Trophoblast cell (in vitro differentiated cells and primary cell): Measurements from ENCODE around the gene SPRTN.
A peak's percentile ranks its signal among the peaks of the same experiment; 100 is the strongest.

Source experiments
- DNase-seq, 2 donors: peaks; one replicate each; pipeline ENCODE4 v3.0.0-alpha.2; 2016
- H2AFZ ChIP-seq: 2 replicates; pipeline ENCODE4 v1.6.1; 2013; ENCODE audit warnings: low read length, moderate library complexity, mild to moderate bottlenecking; ENCODE audit not compliant: insufficient read depth, poor library complexity
- H2AK5ac ChIP-seq: 2 replicates; pipeline ENCODE4 v1.6.1; 2013; ENCODE audit warnings: mild to moderate bottlenecking, low read length
- H2BK120ac ChIP-seq: 2 replicates; pipeline ENCODE4 v1.6.1; 2013; ENCODE audit warnings: low read length, mild to moderate bottlenecking, moderate library complexity; ENCODE audit not compliant: insufficient read depth, poor library complexity
- H2BK12ac ChIP-seq: 2 replicates; pipeline ENCODE4 v1.6.1; 2013; ENCODE audit warnings: mild to moderate bottlenecking, low read length, moderate library complexity
- H2BK5ac ChIP-seq: 2 replicates; pipeline ENCODE4 v1.6.1; 2013; ENCODE audit warnings: low read length, low read depth, moderate library complexity, mild to moderate bottlenecking; ENCODE audit not compliant: poor library complexity
- H3K14ac ChIP-seq: 2 replicates; pipeline ENCODE4 v1.6.1; 2013; ENCODE audit warnings: mild to moderate bottlenecking, low read length
- H3K18ac ChIP-seq: 2 replicates; pipeline ENCODE4 v1.6.1; 2013; ENCODE audit warnings: mild to moderate bottlenecking, low read length
- H3K23ac ChIP-seq: 2 replicates; pipeline ENCODE4 v1.6.1; 2013; ENCODE audit warnings: low read length
- H3K27ac ChIP-seq: 2 replicates; pipeline ENCODE4 v1.5.1; 2013; ENCODE audit warnings: low read depth, mild to moderate bottlenecking, inconsistent platforms, low read length, moderate library complexity
- H3K27me3 ChIP-seq: 2 replicates; pipeline ENCODE4 v1.6.1; 2013; ENCODE audit warnings: inconsistent platforms, mild to moderate bottlenecking, low read length, moderate library complexity; ENCODE audit not compliant: insufficient read depth
- H3K36me3 ChIP-seq, 2 experiments: 1 replicate in 1 of 2; 2 replicates in 1 of 2; pipeline ENCODE4 v1.6.1; 2013; ENCODE audit warnings: low read length in 2 of 2, mild to moderate bottlenecking in 2 of 2, moderate library complexity in 1 of 2; ENCODE audit not compliant: insufficient read depth in 2 of 2, control insufficient read depth in 1 of 2
- H3K4ac ChIP-seq: 2 replicates; pipeline ENCODE4 v1.6.1; 2013; ENCODE audit warnings: low read depth, mild to moderate bottlenecking, low read length, moderate library complexity
- H3K4me1 ChIP-seq, 2 experiments: 1 replicate in 1 of 2; 2 replicates in 1 of 2; pipeline ENCODE4 v1.6.1; 2013; ENCODE audit warnings: low read length in 2 of 2, mild to moderate bottlenecking in 2 of 2, moderate library complexity in 1 of 2; ENCODE audit not compliant: insufficient read depth in 2 of 2, control insufficient read depth in 1 of 2
- H3K4me2 ChIP-seq: 2 replicates; pipeline ENCODE4 v1.6.1; 2013; ENCODE audit warnings: inconsistent platforms, mild to moderate bottlenecking, low read length, moderate library complexity
- H3K4me3 ChIP-seq: 2 replicates; pipeline ENCODE4 v1.5.1; 2013; ENCODE audit warnings: mild to moderate bottlenecking, low read depth, low read length, inconsistent platforms
- H3K79me1 ChIP-seq: one replicate; pipeline ENCODE4 v1.6.1; 2013; ENCODE audit warnings: low read length
- H3K79me2 ChIP-seq: 2 replicates; pipeline ENCODE4 v1.6.1; 2013; ENCODE audit warnings: low read length, mild to moderate bottlenecking; ENCODE audit not compliant: control insufficient read depth, insufficient read depth, poor library complexity
- H3K9ac ChIP-seq: 2 replicates; pipeline ENCODE4 v1.6.1; 2013; ENCODE audit warnings: mild to moderate bottlenecking, low read length
- H3K9me3 ChIP-seq: 2 replicates; pipeline ENCODE4 v1.6.1; 2013; ENCODE audit warnings: low read depth, mild to moderate bottlenecking, control low read depth, inconsistent platforms, low read length; ENCODE audit not compliant: insufficient read depth
- H4K12ac ChIP-seq: 2 replicates; pipeline ENCODE4 v1.6.1; 2013; ENCODE audit warnings: low read depth, mild to moderate bottlenecking, low read length, moderate library complexity
- H4K8ac ChIP-seq: 2 replicates; pipeline ENCODE4 v1.6.1; 2013; ENCODE audit warnings: low read depth, mild to moderate bottlenecking, low read length, moderate library complexity
- H4K91ac ChIP-seq: one replicate; pipeline ENCODE4 v1.6.1; 2013; ENCODE audit warnings: low read depth, mild to moderate bottlenecking, low read length, moderate library complexity
- WGBS: extraction: QIAGEN DNeasy Blood & Tissue Kit; methylation state at CpG from one replicate; pipeline ENCODE4 v1.1.7; 2013; ENCODE audit warnings: missing lambda C conversion rate; ENCODE audit not compliant: insufficient read length, insufficient coverage; ENCODE audit errors: extremely low coverage; 5-methylcytosine and 5-hydroxymethylcytosine counted together

Gene SPRTN

GRCh38 chr1:231311720-231312431, 26.2 kb upstream of the SPRTN start:
- WGBS, result no CpG with 5 or more reads among the region's 8 CpGs
- H3K23ac ChIP-seq, result no peak overlapping the region
- H2AK5ac ChIP-seq, result no peak overlapping the region
- H3K27ac ChIP-seq, result no peak overlapping the region
- H4K8ac ChIP-seq, result no peak overlapping the region
- H3K36me3 ChIP-seq, result no peaks in the 10 kb centered on the region
- H3K4me3 ChIP-seq, result no peak overlapping the region
- no peak overlapping the region for H3K18ac ChIP-seq
- no peaks in the 10 kb centered on the region for H3K79me1 ChIP-seq
- no peak overlapping the region for H3K14ac ChIP-seq
- H4K12ac ChIP-seq, result no peak overlapping the region
- DNase-seq, result no peak
- H2BK120ac ChIP-seq, result no peak overlapping the region
- no peak overlapping the region for H3K9ac ChIP-seq
- no peak overlapping the region for H2BK5ac ChIP-seq
- H3K9me3 ChIP-seq, result peaks cover 3% of the 10 kb centered on the region
- no peaks in the 10 kb centered on the region for H3K27me3 ChIP-seq
- H2AFZ ChIP-seq, result no peak overlapping the region
- H3K4me2 ChIP-seq, result no peak overlapping the region
- no peak overlapping the region for H4K91ac ChIP-seq
- H3K79me2 ChIP-seq, result no peaks in the 10 kb centered on the region
- H3K4me1 ChIP-seq, result no peaks in the 10 kb centered on the region
- H2BK12ac ChIP-seq, result no peak overlapping the region
- no peak overlapping the region for H3K4ac ChIP-seq

- Histone ChIP-seq H4K12ac (no peak overlapping the region), H2BK5ac (no peak overlapping the region), H2BK12ac (no peak overlapping the region), H3K27ac (no peak overlapping the region), H4K91ac (no peak overlapping the region), H3K18ac (no peak overlapping the region), H3K4me1 (no peaks in the 10 kb centered on the region), H2AK5ac (no peak overlapping the region), H3K23ac (no peak overlapping the region), H3K9me3 (peaks cover 3% of the 10 kb centered on the region), H3K9ac (no peak overlapping the region), H3K4ac (no peak overlapping the region), H3K4me3 (no peak overlapping the region), H3K27me3 (no peaks in the 10 kb centered on the region), H3K79me1 (no peaks in the 10 kb centered on the region), H2AFZ (no peak overlapping the region), H3K14ac (no peak overlapping the region), H3K4me2 (no peak overlapping the region), H4K8ac (no peak overlapping the region), H3K79me2 (no peaks in the 10 kb centered on the region), H2BK120ac (no peak overlapping the region), H3K36me3 (no peaks in the 10 kb centered on the region)
- no peak for DNase-seq
- WGBS, result no CpG with 5 or more reads among the region's 5 CpGs
Observed at GRCh38 chr1:231312432-231312788, 25.7 kb upstream of the SPRTN start.

- Histone ChIP-seq H2AK5ac (no peak overlapping the region), H2AFZ (no peak overlapping the region), H2BK5ac (no peak overlapping the region), H3K36me3 (no peaks in the 10 kb centered on the region), H3K27me3 (no peaks in the 10 kb centered on the region), H2BK120ac (no peak overlapping the region), H3K9me3 (peaks cover 3% of the 10 kb centered on the region), H3K9ac (no peak overlapping the region), H3K23ac (no peak overlapping the region), H3K27ac (no peak overlapping the region), H4K8ac (no peak overlapping the region), H3K4ac (no peak overlapping the region), H3K4me1 (no peaks in the 10 kb centered on the region), H4K12ac (no peak overlapping the region), H3K18ac (no peak overlapping the region), H3K4me2 (no peak overlapping the region), H3K4me3 (no peak overlapping the region), H4K91ac (no peak overlapping the region), H2BK12ac (no peak overlapping the region), H3K14ac (no peak overlapping the region), H3K79me1 (no peaks in the 10 kb centered on the region), H3K79me2 (no peaks in the 10 kb centered on the region)
- no CpG with 5 or more reads among the region's 4 CpGs for WGBS
- DNase-seq, result no peak
Observed at GRCh38 chr1:231313661-231314060, 24.4 kb upstream of the SPRTN start.

GRCh38 chr1:231315887-231316286, 22.2 kb upstream of the SPRTN start:
- Histone ChIP-seq H3K18ac (no peak overlapping the region), H3K79me2 (no peaks in the 10 kb centered on the region), H3K27me3 (no peaks in the 10 kb centered on the region), H3K4ac (no peak overlapping the region), H3K36me3 (no peaks in the 10 kb centered on the region), H2BK120ac (no peak overlapping the region), H4K91ac (no peak overlapping the region), H4K12ac (no peak overlapping the region), H3K23ac (no peak overlapping the region), H3K9me3 (peaks cover 3% of the 10 kb centered on the region), H2BK12ac (no peak overlapping the region), H2AK5ac (no peak overlapping the region), H3K79me1 (no peaks in the 10 kb centered on the region), H3K4me2 (no peak overlapping the region), H3K9ac (no peak overlapping the region), H3K4me3 (no peak overlapping the region), H3K27ac (no peak overlapping the region), H4K8ac (no peak overlapping the region), H3K4me1 (no peaks in the 10 kb centered on the region), H2AFZ (no peak overlapping the region), H3K14ac (no peak overlapping the region), H2BK5ac (no peak overlapping the region)
- no CpG with 5 or more reads among the region's 11 CpGs for WGBS
- peak; percentile 38 to 57 for DNase-seq
